Peyer's patch (tissue), 4 donors: ENCODE measurements around the gene HRH2.
A peak's percentile ranks its signal among the peaks of the same experiment; 100 is the strongest.

Experiments used
- CTCF ChIP-seq, 6 experiments: fragments of 450-650 bp in 4 of 6; fragments of 200-600 bp in 2 of 6; sonication (generic) in 1 of 6; IDR thresholded peaks; one replicate each; pipeline ENCODE4 v1.5.1; 2017 to 2019; ENCODE audit warnings: antibody characterized with exemption in 6 of 6, mild to moderate bottlenecking in 3 of 6, moderate library complexity in 1 of 6
- POLR2A ChIP-seq, 2 donors: fragments of 450-650 bp; IDR thresholded peaks; one replicate each; pipeline ENCODE4 v1.5.1; 2017; ENCODE audit warnings: antibody characterized with exemption in 2 of 2, mild to moderate bottlenecking in 2 of 2, moderate library complexity in 2 of 2

- TF ChIP-seq POLR2A (IDR thresholded peaks at IDR 0.05) (no peak), CTCF (IDR thresholded peaks at IDR 0.05) (peak in 4 of 6 experiments; percentile 33 to 57 (median 50))
These were observed 43.1 kb downstream of the HRH2 start for GRCh38 chr5:175700991-175701390.
